ENCODE measurements around the gene ESR1.

ESR1 gene

GRCh38 chr6:152091201-152091600 is 283.7 kb downstream of the ESR1 start:
- H3K4me1 ChIP-seq (ENCODE audit: low read length), result no peaks in the 10 kb centered on the region
- no peak for DNase-seq
- no peaks in the 10 kb centered on the region for H3K79me2 ChIP-seq (ENCODE audit: low read length)
- no peak overlapping the region for H3K27ac ChIP-seq (ENCODE audit: low read length)
- H3F3A ChIP-seq (ENCODE audit: insufficient read depth, low read length), result no peaks in the 10 kb centered on the region
- no peak overlapping the region for H3K9ac ChIP-seq (ENCODE audit: low read length)
- TF ChIP-seq EZH2 (optimal IDR thresholded peaks at IDR 0.05; ENCODE audit: low read depth, low read length) (no peak), EZH2phosphoT487 (IDR thresholded peaks at IDR 0.05; ENCODE audit: low read length) (no peak)
- TF ChIP-seq, protein P1, sequence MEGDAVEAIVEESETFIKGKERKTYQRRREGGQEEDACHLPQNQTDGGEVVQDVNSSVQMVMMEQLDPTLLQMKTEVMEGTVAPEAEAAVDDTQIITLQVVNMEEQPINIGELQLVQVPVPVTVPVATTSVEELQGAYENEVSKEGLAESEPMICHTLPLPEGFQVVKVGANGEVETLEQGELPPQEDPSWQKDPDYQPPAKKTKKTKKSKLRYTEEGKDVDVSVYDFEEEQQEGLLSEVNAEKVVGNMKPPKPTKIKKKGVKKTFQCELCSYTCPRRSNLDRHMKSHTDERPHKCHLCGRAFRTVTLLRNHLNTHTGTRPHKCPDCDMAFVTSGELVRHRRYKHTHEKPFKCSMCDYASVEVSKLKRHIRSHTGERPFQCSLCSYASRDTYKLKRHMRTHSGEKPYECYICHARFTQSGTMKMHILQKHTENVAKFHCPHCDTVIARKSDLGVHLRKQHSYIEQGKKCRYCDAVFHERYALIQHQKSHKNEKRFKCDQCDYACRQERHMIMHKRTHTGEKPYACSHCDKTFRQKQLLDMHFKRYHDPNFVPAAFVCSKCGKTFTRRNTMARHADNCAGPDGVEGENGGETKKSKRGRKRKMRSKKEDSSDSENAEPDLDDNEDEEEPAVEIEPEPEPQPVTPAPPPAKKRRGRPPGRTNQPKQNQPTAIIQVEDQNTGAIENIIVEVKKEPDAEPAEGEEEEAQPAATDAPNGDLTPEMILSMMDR (IDR thresholded peaks at IDR 0.05; ENCODE audit: low read length), result no peak
- H3K4me2 ChIP-seq (ENCODE audit: low read depth, low read length), result no peak overlapping the region
- H4K20me1 ChIP-seq (ENCODE audit: insufficient read depth, low read length), result no peaks in the 10 kb centered on the region
- H3K36me3 ChIP-seq (replicated peaks; ENCODE audit: insufficient read depth, low read length), result no peaks in the 10 kb centered on the region
- no peaks in the 10 kb centered on the region for H3K9me3 ChIP-seq (replicated peaks; ENCODE audit: insufficient read depth, low read length)
- no peaks in the 10 kb centered on the region for H3K27me3 ChIP-seq (replicated peaks; ENCODE audit: insufficient read depth, low read length)
- no peak overlapping the region for H3K4me3 ChIP-seq (ENCODE audit: low read length)
- H2AFZ ChIP-seq (ENCODE audit: low read length), result no peak overlapping the region
- H3K9me2 ChIP-seq (replicated peaks; ENCODE audit: insufficient read depth, low read length), result no peaks in the 10 kb centered on the region

DNA sequence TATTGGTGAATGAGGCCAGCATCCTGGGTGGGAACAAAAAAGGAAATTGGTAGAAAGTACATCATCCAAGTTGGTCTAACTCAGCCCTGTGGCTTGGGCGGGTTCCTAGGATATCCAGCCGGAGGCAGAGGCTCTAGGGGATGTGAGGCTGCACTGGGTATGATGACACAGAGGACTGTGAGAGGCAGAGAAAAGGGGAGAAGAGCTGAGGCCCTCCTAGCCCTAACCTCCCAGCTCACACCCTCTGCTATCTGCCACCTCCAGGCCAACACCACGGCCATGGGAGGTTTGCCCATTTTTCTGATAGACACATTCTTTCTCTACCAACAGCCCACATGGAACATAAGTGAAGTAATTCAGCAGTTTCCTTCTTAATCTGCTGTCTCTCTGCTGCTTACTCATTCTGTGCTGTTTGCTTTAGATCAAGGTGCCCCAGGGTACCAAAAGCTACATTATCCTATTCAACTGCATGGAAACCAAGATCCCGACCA is 284.4 kb downstream of the ESR1 start:
- Histone ChIP-seq H3K36me3 (replicated peaks; ENCODE audit: insufficient read depth, low read length) (no peaks in the 10 kb centered on the region), H3K9me3 (replicated peaks; ENCODE audit: insufficient read depth, low read length) (no peaks in the 10 kb centered on the region), H4K20me1 (ENCODE audit: insufficient read depth, low read length) (no peaks in the 10 kb centered on the region), H3K27me3 (replicated peaks; ENCODE audit: insufficient read depth, low read length) (no peaks in the 10 kb centered on the region), H3K27ac (ENCODE audit: low read length) (no peak overlapping the region), H3K79me2 (ENCODE audit: low read length) (no peaks in the 10 kb centered on the region), H3K9me2 (replicated peaks; ENCODE audit: insufficient read depth, low read length) (no peaks in the 10 kb centered on the region), H3K4me3 (ENCODE audit: low read length) (no peak overlapping the region), H3F3A (ENCODE audit: insufficient read depth, low read length) (no peaks in the 10 kb centered on the region), H3K9ac (ENCODE audit: low read length) (no peak overlapping the region), H3K4me2 (ENCODE audit: low read depth, low read length) (no peak overlapping the region), H3K4me1 (ENCODE audit: low read length) (no peaks in the 10 kb centered on the region), H2AFZ (ENCODE audit: low read length) (no peak overlapping the region)
- TF ChIP-seq, protein P1 (IDR thresholded peaks at IDR 0.05; ENCODE audit: low read length), result no peak
- TF ChIP-seq EZH2 (optimal IDR thresholded peaks at IDR 0.05; ENCODE audit: low read depth, low read length) (no peak), EZH2phosphoT487 (IDR thresholded peaks at IDR 0.05; ENCODE audit: low read length) (no peak)
- no peak for DNase-seq

GRCh38 chr6:152093711-152094110 is 286.2 kb downstream of the ESR1 start:
- no peaks in the 10 kb centered on the region for H3K36me3 ChIP-seq (replicated peaks; ENCODE audit: insufficient read depth, low read length)
- no peak for TF ChIP-seq EZH2 (optimal IDR thresholded peaks at IDR 0.05; ENCODE audit: low read depth, low read length)
- TF ChIP-seq, protein P1 (IDR thresholded peaks at IDR 0.05; ENCODE audit: low read length), result no peak
- TF ChIP-seq EZH2phosphoT487 (IDR thresholded peaks at IDR 0.05; ENCODE audit: low read length), result no peak

More at GRCh38 chr6:152093711-152094110, 286.2 kb downstream of the ESR1 start:
- H3K9me2 ChIP-seq (replicated peaks; ENCODE audit: insufficient read depth, low read length), result no peaks in the 10 kb centered on the region
- no peak overlapping the region for H2AFZ ChIP-seq (ENCODE audit: low read length)
- H3K79me2 ChIP-seq (ENCODE audit: low read length), result no peaks in the 10 kb centered on the region
- no peak overlapping the region for H3K9ac ChIP-seq (ENCODE audit: low read length)
- no peak for DNase-seq
- H3K4me3 ChIP-seq (ENCODE audit: low read length), result no peak overlapping the region
- no peak overlapping the region for H3K4me2 ChIP-seq (ENCODE audit: low read depth, low read length)
- no peaks in the 10 kb centered on the region for H3K9me3 ChIP-seq (replicated peaks; ENCODE audit: insufficient read depth, low read length)
- H4K20me1 ChIP-seq (ENCODE audit: insufficient read depth, low read length), result no peaks in the 10 kb centered on the region
- no peaks in the 10 kb centered on the region for H3K4me1 ChIP-seq (ENCODE audit: low read length)
- H3F3A ChIP-seq (ENCODE audit: insufficient read depth, low read length), result no peaks in the 10 kb centered on the region
- H3K27me3 ChIP-seq (replicated peaks; ENCODE audit: insufficient read depth, low read length), result no peaks in the 10 kb centered on the region
- no peak overlapping the region for H3K27ac ChIP-seq (ENCODE audit: low read length)

Measured in MM.1S (cell line).